Fibroblast of peridontal ligament (primary cell): ENCODE measurements around the gene AP2S1.
"Not testable (repeated sequence)": the region's sequence is repeated elsewhere in the genome, so short reads cannot be mapped to it uniquely, and the experiment has no call there.

Experiments used
- DNase-seq: peaks from one replicate; pipeline ENCODE4 v3.0.0-alpha.2; 2010; ENCODE audit errors: extremely low read depth

Gene AP2S1

DNA sequence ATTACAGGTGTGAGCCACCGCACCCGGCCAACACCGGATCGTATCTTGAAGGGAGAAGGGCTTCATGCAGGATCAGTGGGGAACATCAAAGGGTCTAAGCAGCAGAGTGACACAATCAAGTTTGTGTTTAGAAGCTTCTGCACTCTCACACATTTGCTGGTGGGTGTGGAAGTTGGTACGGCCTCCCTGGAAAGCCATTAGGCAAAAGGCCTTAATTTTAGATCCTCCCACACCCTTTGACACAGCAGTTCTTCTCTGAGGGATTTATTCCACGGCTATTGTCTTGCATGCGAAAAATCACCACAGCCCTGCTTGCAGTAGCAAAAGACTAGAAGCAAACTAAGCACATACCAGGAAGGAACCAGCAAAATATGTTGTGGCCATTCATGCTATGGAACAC is 44.0 kb downstream of the AP2S1 start:
- DNase-seq, result no peak

DNA sequence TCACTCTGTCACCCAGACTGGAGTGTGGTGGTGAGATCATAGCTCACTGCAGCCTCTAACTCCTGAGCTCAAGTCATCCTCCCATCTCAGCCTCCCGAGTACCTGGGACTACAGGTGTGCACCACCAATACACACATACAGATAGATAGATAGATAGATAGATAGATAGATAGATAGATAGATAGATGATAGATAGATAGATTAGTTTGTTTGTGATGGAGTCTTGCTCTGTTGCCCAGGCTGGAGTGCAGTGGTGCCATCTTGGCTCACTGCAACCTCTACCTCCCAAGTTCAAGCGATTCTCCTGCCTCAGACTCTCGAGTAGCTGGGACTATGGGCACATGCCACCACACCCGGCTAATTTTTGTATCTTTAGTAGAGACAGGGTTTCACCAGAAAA is 46.2 kb downstream of the AP2S1 start:
- DNase-seq, result not testable (repeated sequence)

DNA sequence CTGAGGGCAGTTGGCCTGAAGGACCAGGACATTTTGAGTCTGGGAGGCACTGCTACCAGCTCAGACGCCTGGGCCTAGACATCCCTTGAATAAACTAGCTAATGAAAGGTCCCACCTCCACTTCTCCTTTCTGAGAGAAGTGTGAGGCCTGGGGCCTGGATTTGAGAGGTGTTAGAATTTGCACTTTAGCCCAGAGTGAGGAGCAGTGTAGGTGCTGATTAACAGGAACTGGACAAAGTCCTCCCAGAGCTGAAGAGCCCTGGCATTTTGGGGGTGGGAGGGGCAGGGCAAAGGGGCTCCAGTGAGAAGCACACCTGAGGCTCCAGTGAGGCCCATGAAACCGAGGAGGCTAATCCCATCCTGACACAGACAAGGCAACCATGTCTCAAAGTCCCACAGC is 47.1 kb downstream of the AP2S1 start:
- DNase-seq, result no peak

GRCh38 chr19:46802152-46802551 is 48.5 kb downstream of the AP2S1 start:
- DNase-seq, result no peak

- DNase-seq, result no peak
Observed at GRCh38 chr19:46798713-46799112, 51.9 kb downstream of the AP2S1 start.

DNA sequence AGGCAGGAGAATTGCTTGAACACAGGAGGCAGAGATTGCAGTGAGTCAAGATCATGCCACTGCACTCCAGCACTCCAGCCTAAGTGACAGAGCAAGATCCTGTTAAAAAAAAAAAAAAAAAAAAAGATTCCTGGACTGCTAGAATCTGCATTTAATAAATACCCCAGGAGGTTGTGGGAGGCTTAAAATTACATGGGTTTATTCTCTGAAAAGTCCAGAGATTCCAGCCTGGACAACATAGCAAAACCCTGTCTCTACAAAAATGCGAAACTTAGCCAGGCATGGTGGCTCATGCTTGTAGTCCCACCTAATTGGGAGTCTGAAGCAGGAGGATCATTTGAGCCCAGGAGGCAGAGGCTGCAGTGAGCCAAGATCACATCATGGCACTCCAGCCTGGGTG is 52.8 kb downstream of the AP2S1 start:
- DNase-seq, result no peak

DNA sequence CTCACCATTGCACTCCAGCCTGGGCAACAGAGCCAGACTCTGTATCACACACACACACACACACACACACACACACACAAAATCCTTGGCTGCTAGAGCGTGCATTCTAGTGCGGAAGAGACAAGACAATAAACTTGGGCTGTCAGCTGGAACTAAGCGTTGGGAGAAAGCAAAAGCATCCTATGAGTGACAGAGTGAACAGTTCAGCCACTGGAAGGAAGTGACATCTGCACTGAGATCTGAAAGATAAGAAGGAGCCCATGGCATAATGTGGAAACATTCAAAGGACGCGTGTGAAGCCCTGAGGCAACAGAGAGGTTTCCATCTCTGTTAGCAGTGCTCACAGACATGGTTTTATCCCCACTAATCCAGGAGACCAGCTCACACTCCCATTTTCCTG is 58.7 kb downstream of the AP2S1 start:
- DNase-seq, result no peak

DNA sequence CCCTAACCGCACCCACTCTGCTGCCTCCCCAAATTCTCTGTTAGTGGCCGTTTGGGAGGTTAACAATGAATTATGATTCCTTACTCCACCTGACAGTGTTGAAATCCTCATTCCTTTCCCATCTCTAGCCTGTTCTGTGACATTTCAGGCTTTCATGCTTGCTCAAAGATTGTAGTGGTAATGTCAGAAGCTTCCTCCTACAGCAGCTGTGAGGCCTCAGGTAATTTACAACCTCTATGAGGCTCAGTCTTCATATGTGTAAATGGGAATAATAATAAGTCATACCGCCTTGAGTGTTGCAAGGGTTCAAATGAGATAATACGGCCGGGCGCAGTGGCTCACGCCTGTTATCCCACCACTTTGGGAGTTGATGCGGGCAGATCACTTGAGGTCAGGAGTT is 61.3 kb downstream of the AP2S1 start:
- DNase-seq, result no peak

DNA sequence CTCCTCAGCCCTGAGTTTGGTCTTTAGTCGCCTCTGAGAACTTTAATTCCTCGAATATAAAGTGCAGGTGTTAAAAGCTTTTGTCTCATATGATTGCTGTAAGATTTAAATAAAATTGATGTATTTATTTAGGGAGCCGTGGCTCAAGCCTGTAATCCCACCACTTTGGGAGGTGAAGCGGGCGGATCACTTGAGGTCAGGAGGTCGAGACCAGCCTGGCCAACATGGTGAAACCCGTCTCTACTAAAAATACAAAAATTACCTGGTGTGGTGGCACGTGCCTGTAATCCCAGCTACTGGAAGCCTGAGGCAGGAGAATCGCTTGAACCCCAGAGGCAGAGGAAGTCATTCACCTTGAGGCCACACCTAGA is 61.7 kb downstream of the AP2S1 start:
- DNase-seq, result no peak

DNA sequence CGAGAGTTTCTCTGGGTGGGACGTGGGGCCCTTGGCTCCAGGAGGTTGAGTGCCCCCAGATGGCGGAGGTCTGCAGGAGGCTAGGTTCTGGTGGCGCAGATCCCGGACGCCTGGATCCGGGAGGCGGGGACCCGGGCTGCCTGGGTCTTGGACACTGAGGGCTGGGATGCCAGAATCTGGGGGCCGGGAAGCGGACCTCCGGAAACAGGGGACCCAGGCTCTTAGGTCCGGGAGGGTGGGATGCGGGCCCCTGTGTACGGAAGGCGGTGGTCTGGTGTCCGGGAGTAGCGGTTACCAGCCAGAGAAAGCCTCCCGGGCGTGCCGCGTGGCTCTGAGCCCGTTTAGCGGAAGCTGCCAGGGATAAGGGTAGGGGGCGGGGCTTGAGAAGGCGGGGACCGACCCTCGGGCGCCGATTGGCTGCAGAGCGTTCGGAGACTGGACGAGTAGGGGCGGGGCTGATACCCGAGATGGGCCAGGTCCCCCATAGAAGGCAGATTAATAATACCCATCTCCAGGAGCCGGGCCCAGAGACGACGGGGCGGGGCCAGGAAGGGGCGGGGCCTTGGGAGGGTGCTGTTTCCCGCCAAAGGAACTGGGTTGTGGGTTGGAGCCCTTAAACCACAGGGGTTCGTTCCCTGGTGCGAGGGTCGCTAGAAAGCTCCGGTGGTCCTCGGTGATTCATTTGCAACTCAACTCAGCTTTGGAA is 62.2 kb downstream of the AP2S1 start, which contains the start of gene SLC1A5:
Gene SLC1A5 (minus strand): TSS at position 333 of the 706 bp plus-strand sequence. CDS start 629 bp downstream, outside the sequence.
- peak; percentile 94 for DNase-seq
